DOHH2 (cell line): ENCODE data around the gene GTF2A1L.

Experiments
- EZH2phosphoT487 ChIP-seq: fragments of 200-600 bp; sonication (generic); IDR thresholded peaks from 2 replicates; pipeline ENCODE4 v1.6.1; 2017; ENCODE audit warnings: borderline replicate concordance, mild to moderate bottlenecking, antibody characterized with exemption, low read length, moderate library complexity, mixed read lengths
- TF ChIP-seq, protein P1 (sequence below): fragments of 200-600 bp; sonication (generic); IDR thresholded peaks from one replicate; pipeline ENCODE4 v1.5.1; 2014; ENCODE audit warnings: antibody characterized with exemption, mild to moderate bottlenecking, low read depth, low read length; ENCODE audit not compliant: poor library complexity, severe bottlenecking

DNA sequence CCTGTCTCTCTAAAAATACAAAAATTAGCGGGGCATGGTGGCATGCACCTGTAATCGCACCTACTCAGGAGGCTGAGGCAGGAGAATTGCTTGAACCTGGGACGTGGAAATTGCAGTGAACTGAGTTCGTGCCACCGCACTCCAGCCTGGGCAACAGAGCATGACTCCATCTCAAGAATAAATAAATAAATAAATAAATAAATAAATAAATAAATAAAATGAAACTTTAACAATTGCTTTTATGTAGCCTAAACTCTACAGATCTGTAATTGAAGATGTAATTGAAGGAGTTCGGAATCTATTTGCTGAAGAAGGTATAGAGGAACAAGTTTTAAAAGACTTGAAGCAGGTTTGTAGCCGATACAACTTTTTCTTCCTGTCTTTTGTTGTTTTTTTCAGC is 2.9 kb downstream of the GTF2A1L start:
- TF ChIP-seq, protein P1, sequence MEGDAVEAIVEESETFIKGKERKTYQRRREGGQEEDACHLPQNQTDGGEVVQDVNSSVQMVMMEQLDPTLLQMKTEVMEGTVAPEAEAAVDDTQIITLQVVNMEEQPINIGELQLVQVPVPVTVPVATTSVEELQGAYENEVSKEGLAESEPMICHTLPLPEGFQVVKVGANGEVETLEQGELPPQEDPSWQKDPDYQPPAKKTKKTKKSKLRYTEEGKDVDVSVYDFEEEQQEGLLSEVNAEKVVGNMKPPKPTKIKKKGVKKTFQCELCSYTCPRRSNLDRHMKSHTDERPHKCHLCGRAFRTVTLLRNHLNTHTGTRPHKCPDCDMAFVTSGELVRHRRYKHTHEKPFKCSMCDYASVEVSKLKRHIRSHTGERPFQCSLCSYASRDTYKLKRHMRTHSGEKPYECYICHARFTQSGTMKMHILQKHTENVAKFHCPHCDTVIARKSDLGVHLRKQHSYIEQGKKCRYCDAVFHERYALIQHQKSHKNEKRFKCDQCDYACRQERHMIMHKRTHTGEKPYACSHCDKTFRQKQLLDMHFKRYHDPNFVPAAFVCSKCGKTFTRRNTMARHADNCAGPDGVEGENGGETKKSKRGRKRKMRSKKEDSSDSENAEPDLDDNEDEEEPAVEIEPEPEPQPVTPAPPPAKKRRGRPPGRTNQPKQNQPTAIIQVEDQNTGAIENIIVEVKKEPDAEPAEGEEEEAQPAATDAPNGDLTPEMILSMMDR: no peak
- no peak for TF ChIP-seq EZH2phosphoT487
